ENCODE results near the gene LMO4.

- TF ChIP-seq POLR2A (IDR thresholded peaks at IDR 0.05) = no peak
- TF ChIP-seq, protein P1, sequence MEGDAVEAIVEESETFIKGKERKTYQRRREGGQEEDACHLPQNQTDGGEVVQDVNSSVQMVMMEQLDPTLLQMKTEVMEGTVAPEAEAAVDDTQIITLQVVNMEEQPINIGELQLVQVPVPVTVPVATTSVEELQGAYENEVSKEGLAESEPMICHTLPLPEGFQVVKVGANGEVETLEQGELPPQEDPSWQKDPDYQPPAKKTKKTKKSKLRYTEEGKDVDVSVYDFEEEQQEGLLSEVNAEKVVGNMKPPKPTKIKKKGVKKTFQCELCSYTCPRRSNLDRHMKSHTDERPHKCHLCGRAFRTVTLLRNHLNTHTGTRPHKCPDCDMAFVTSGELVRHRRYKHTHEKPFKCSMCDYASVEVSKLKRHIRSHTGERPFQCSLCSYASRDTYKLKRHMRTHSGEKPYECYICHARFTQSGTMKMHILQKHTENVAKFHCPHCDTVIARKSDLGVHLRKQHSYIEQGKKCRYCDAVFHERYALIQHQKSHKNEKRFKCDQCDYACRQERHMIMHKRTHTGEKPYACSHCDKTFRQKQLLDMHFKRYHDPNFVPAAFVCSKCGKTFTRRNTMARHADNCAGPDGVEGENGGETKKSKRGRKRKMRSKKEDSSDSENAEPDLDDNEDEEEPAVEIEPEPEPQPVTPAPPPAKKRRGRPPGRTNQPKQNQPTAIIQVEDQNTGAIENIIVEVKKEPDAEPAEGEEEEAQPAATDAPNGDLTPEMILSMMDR (IDR thresholded peaks at IDR 0.05) = no peak
- TF ChIP-seq POLR2AphosphoS5 (IDR thresholded peaks at IDR 0.05) = no peak
Observed at GRCh38 chr1:87356591-87356990, 27.9 kb downstream of the LMO4 start.
